SU-DHL-6 (cell line): Measurements from ENCODE around the gene CD8A.

Experiments used
- H2AFZ ChIP-seq: fragments of 200-600 bp; sonication (generic); 2 replicates; pipeline ENCODE4 v1.6.1; 2014; ENCODE audit warnings: low read depth, mild to moderate bottlenecking, moderate library complexity, mixed read lengths, antibody characterized with exemption, low read length; ENCODE audit not compliant: severe bottlenecking
- H3F3A ChIP-seq: fragments of 200-600 bp; shearing (Covaris generic); 2 replicates; pipeline ENCODE4 v1.6.0; 2016; ENCODE audit warnings: antibody characterized with exemption, mild to moderate bottlenecking; ENCODE audit not compliant: insufficient read depth
- H3K27ac ChIP-seq: fragments of 200-600 bp; sonication (generic); 2 replicates; pipeline ENCODE4 v1.5.1; 2016; ENCODE audit warnings: low read depth, mild to moderate bottlenecking, low read length, moderate library complexity, mixed read lengths
- H3K27me3 ChIP-seq: fragments of 200-600 bp; sonication (generic), shearing (Covaris generic); 2 replicates; pipeline ENCODE4 v1.6.0; 2014; ENCODE audit warnings: mild to moderate bottlenecking, low read length
- H3K36me3 ChIP-seq: fragments of 200-600 bp; sonication (generic); 2 replicates; pipeline ENCODE4 v1.6.1; 2014; ENCODE audit warnings: mild to moderate bottlenecking, low read length, mixed read lengths
- H3K4me2 ChIP-seq: fragments of 300-600, 200-600 bp; shearing (Covaris generic), sonication (generic); 2 replicates; pipeline ENCODE4 v1.6.0; 2014; ENCODE audit warnings: low read length, low read depth, mild to moderate bottlenecking; ENCODE audit not compliant: poor library complexity, severe bottlenecking
- H3K4me3 ChIP-seq: fragments of 200-600 bp; sonication (generic); 2 replicates; pipeline ENCODE4 v1.5.1; 2014; ENCODE audit warnings: antibody characterized with exemption, low read length, mild to moderate bottlenecking, mixed read lengths; ENCODE audit not compliant: insufficient read depth, poor library complexity, severe bottlenecking
- H3K79me2 ChIP-seq: fragments of 200-600 bp; sonication (generic); 2 replicates; pipeline ENCODE4 v1.6.1; 2014; ENCODE audit warnings: mild to moderate bottlenecking, low read length, moderate library complexity; ENCODE audit not compliant: insufficient read depth
- H3K9ac ChIP-seq: fragments of 200-600 bp; sonication (generic); 2 replicates; pipeline ENCODE4 v1.7.0; 2014; ENCODE audit warnings: mild to moderate bottlenecking, low read length
- H3K9me2 ChIP-seq: fragments of 200-600 bp; sonication (generic); replicated peaks from 2 replicates; pipeline ENCODE4 v1.6.1; 2014; ENCODE audit warnings: low read length; ENCODE audit not compliant: insufficient read depth
- H3K9me3 ChIP-seq: fragments of 200-600 bp; sonication (generic); 2 replicates; pipeline ENCODE4 v1.6.1; 2014; ENCODE audit warnings: low read length, mixed read lengths; ENCODE audit not compliant: insufficient read depth
- H4K20me1 ChIP-seq: fragments of 200-600 bp; sonication (generic); 2 replicates; pipeline ENCODE4 v1.6.1; 2014; ENCODE audit warnings: low read depth, mild to moderate bottlenecking, antibody characterized with exemption, low read length, moderate library complexity, mixed read lengths
- CTCF ChIP-seq: fragments of 200-600 bp; sonication (generic); IDR thresholded peaks from one replicate; pipeline ENCODE4 v1.5.1; 2017; ENCODE audit warnings: antibody characterized with exemption, mild to moderate bottlenecking, low read length, moderate library complexity; ENCODE audit not compliant: insufficient read depth, poor library complexity, severe bottlenecking
- EZH2phosphoT487 ChIP-seq: fragments of 200-600 bp; sonication (generic), shearing (Covaris generic); conservative IDR thresholded peaks from 2 replicates; pipeline ENCODE4 v1.6.1; 2018; ENCODE audit warnings: mild to moderate bottlenecking, antibody characterized with exemption, low read length, moderate library complexity, mixed read lengths

CD8A gene

DNA sequence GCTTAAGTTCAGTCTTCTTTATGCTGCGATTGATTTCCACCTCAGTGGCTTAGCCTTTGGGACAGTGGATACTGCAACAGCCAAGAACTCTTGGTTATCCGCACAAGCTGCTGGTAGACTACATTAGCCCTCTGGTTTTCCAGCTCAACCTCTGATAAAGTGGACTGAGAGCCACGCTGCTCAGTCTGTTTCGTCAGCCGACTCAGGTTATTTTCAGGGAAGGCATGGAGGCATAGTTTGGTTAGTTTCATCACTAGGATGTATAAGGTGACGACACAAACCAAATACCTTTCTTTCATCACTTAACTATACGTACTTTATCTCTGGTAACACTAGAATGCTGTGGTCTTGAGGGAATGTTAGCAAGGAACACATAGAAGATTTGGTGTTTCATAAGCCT is 14.2 kb downstream of the CD8A start:
- Histone ChIP-seq H3K36me3 (peaks cover 11% of the 10 kb centered on the region), H3K9ac (no peak overlapping the region), H2AFZ (no peak overlapping the region), H4K20me1 (no peaks in the 10 kb centered on the region), H3K27me3 (no peaks in the 10 kb centered on the region), H3K4me2 (no peak overlapping the region), H3K27ac (no peak overlapping the region), H3K4me3 (no peak overlapping the region), H3K79me2 (no peaks in the 10 kb centered on the region), H3F3A (no peaks in the 10 kb centered on the region), H3K9me2 (no peaks in the 10 kb centered on the region), H3K9me3 (no peaks in the 10 kb centered on the region)
- TF ChIP-seq EZH2phosphoT487 (no peak), CTCF (no peak)

- H3K9me3 ChIP-seq, result no peaks in the 10 kb centered on the region
- H3F3A ChIP-seq, result no peaks in the 10 kb centered on the region
- no peak overlapping the region for H3K4me2 ChIP-seq
- TF ChIP-seq EZH2phosphoT487, result no peak
- no peak for TF ChIP-seq CTCF
- no peak overlapping the region for H3K27ac ChIP-seq
- H3K4me3 ChIP-seq, result no peak overlapping the region
- no peaks in the 10 kb centered on the region for H3K79me2 ChIP-seq
- no peak overlapping the region for H2AFZ ChIP-seq
- no peaks in the 10 kb centered on the region for H4K20me1 ChIP-seq
- no peak overlapping the region for H3K9ac ChIP-seq
- no peaks in the 10 kb centered on the region for H3K9me2 ChIP-seq
- H3K27me3 ChIP-seq, result no peaks in the 10 kb centered on the region
- peaks cover 11% of the 10 kb centered on the region for H3K36me3 ChIP-seq
Observed at GRCh38 chr2:86775338-86775737, 15.4 kb downstream of the CD8A start.

GRCh38 chr2:86774862-86775261 is 15.9 kb downstream of the CD8A start:
- no peaks in the 10 kb centered on the region for H3K9me2 ChIP-seq
- no peak overlapping the region for H2AFZ ChIP-seq
- no peaks in the 10 kb centered on the region for H4K20me1 ChIP-seq
- no peak overlapping the region for H3K9ac ChIP-seq
- H3K27me3 ChIP-seq, result no peaks in the 10 kb centered on the region
- no peaks in the 10 kb centered on the region for H3F3A ChIP-seq
- no peak overlapping the region for H3K4me3 ChIP-seq
- H3K4me2 ChIP-seq, result no peak overlapping the region
- no peaks in the 10 kb centered on the region for H3K79me2 ChIP-seq
- peaks cover 11% of the 10 kb centered on the region for H3K36me3 ChIP-seq
- TF ChIP-seq CTCF (no peak), EZH2phosphoT487 (no peak)
- H3K9me3 ChIP-seq, result no peaks in the 10 kb centered on the region
- no peak overlapping the region for H3K27ac ChIP-seq
